ENCODE results near the gene STK16. TPM values are rescaled to one million over a fixed set of nuclear protein-coding genes. Genes with fewer than 3 reads are reported as not detected.
A peak's percentile ranks its signal among the peaks of the same experiment; 100 is the strongest.

The STK16 gene
- total and polyA plus RNA-seq, 2 experiments from 2014 or later = 15.8 to 28.5 TPM

DNA sequence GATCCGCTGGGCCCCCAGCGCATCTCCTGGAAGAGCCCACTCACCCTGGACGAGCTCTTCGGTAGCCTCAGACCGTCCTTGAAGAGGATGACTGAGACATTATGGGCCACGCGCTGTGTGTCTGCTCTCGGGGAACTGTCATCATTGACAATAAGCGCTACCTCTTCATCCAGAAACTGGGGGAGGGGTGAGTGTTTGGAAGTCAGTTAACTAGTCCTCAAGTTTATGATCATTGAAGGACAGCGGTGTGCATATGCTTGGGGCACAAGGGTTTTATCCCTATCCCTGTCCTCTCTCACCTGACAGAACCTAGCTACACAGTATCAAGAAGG lies 586 bp downstream of the STK16 start:
- Histone ChIP-seq H3K36me3 (no peaks in the 10 kb centered on the region), H3K4me3 (peak overlapping the region; percentile 75), H3K27ac (peak overlapping the region; percentile 82), H3K27me3 (no peaks in the 10 kb centered on the region), H3K9me3 (ENCODE audit: low read depth) (no peaks in the 10 kb centered on the region), H3K4me1 (ENCODE audit: low read depth) (peaks cover 9% of the 10 kb centered on the region)
- TF ChIP-seq, protein P1, sequence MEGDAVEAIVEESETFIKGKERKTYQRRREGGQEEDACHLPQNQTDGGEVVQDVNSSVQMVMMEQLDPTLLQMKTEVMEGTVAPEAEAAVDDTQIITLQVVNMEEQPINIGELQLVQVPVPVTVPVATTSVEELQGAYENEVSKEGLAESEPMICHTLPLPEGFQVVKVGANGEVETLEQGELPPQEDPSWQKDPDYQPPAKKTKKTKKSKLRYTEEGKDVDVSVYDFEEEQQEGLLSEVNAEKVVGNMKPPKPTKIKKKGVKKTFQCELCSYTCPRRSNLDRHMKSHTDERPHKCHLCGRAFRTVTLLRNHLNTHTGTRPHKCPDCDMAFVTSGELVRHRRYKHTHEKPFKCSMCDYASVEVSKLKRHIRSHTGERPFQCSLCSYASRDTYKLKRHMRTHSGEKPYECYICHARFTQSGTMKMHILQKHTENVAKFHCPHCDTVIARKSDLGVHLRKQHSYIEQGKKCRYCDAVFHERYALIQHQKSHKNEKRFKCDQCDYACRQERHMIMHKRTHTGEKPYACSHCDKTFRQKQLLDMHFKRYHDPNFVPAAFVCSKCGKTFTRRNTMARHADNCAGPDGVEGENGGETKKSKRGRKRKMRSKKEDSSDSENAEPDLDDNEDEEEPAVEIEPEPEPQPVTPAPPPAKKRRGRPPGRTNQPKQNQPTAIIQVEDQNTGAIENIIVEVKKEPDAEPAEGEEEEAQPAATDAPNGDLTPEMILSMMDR (IDR thresholded peaks at IDR 0.05; ENCODE audit: low read depth, low read length) = no peak
- DNase-seq (ENCODE audit: low read depth in 1 of 2, low spot score in 1 of 2) = no peak

DNA sequence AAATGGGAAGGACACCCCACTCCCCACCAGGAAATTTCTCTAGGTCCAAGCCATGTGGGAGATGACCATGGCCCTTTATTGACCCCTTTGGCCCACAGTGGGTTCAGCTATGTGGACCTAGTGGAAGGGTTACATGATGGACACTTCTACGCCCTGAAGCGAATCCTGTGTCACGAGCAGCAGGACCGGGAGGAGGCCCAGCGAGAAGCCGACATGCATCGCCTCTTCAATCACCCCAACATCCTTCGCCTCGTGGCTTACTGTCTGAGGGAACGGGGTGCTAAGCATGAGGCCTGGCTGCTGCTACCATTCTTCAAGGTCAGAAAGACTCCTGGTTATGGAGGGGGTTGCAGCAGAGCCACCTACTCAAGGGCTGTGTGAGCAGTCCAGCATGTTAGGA lies 1.3 kb downstream of the STK16 start:
- no peak overlapping the region for H3K27ac ChIP-seq
- DNase-seq (ENCODE audit: low read depth in 1 of 2, low spot score in 1 of 2) = no peak
- H3K4me1 ChIP-seq (ENCODE audit: low read depth) = peaks cover 9% of the 10 kb centered on the region
- no peak overlapping the region for H3K4me3 ChIP-seq
- peaks cover 4% of the 10 kb centered on the region for H3K27me3 ChIP-seq
- H3K36me3 ChIP-seq = no peaks in the 10 kb centered on the region
- TF ChIP-seq, protein P1 (IDR thresholded peaks at IDR 0.05; ENCODE audit: low read depth, low read length) = no peak
- H3K9me3 ChIP-seq (ENCODE audit: low read depth) = no peaks in the 10 kb centered on the region

DNA sequence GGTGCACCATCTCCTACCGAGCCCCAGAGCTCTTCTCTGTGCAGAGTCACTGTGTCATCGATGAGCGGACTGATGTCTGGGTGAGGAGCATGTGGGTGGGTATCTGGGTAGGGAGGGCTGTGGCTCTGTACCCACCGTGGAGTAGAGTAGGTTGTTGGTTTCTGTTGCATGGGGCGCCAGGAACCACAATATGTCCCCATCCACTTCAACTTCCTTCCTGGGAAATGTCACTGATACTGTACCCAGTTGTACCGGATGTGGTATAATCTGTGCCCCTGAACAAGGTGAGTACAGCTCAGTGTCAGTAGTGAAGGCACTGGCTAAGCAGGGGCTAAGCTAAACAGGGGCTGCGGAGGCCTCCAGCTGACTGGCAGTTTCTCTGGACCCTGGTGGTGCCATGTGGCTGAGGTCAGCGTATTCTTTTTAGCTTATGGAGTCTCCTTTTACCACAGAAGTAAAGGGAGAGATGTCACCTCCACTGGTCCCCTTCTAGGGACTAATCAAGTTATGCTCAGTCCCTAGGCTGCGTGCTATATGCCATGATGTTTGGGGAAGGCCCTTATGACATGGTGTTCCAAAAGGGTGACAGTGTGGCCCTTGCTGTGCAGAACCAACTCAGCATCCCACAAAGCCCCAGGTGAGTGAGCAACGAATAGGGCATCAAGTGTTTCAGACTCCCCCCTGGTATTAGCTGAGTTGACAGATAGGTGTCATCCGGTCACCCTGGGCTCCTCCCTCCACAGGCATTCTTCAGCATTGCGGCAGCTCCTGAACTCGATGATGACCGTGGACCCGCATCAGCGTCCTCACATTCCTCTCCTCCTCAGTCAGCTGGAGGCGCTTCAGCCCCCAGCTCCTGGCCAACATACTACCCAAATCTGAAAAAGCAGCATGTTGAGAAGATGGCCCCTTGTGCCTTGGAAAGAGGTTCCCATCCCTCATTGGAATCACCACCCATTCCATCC lies 2.7 kb downstream of the STK16 start:
- Histone ChIP-seq H3K4me3 (no peak overlapping the region), H3K27me3 (peaks cover 18% of the 10 kb centered on the region), H3K36me3 (no peaks in the 10 kb centered on the region), H3K27ac (no peak overlapping the region), H3K9me3 (ENCODE audit: low read depth) (no peaks in the 10 kb centered on the region), H3K4me1 (ENCODE audit: low read depth) (peaks cover 11% of the 10 kb centered on the region)
- DNase-seq (ENCODE audit: low read depth in 1 of 2, low spot score in 1 of 2) = no peak
- TF ChIP-seq, protein P1 (IDR thresholded peaks at IDR 0.05; ENCODE audit: low read depth, low read length) = no peak

DNA sequence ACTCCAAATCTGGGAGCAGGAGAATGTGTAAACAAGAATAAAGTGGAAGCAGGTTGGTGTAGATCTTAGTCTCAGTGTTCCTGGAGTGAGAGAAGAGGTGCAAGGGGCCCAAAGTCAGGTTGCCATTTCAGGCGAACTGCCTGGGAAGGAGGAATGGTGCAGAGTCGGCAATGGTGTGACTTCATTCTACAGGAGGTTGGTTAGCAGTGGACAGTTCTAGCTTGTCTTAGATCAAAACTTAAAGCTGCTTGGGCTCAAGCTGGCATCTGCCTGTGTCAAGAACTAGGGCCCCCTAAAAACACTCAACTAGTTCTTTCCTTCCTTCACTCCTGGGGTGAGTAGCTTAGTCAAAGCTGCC lies 3.5 kb downstream of the STK16 start:
- Histone ChIP-seq H3K9me3 (ENCODE audit: low read depth) (no peaks in the 10 kb centered on the region), H3K4me1 (ENCODE audit: low read depth) (peaks cover 16% of the 10 kb centered on the region), H3K4me3 (no peak overlapping the region), H3K27ac (no peak overlapping the region), H3K27me3 (peaks cover 27% of the 10 kb centered on the region), H3K36me3 (no peaks in the 10 kb centered on the region)
- DNase-seq (ENCODE audit: low read depth in 1 of 2, low spot score in 1 of 2) = no peak
- TF ChIP-seq, protein P1 (IDR thresholded peaks at IDR 0.05; ENCODE audit: low read depth, low read length) = no peak

DNA sequence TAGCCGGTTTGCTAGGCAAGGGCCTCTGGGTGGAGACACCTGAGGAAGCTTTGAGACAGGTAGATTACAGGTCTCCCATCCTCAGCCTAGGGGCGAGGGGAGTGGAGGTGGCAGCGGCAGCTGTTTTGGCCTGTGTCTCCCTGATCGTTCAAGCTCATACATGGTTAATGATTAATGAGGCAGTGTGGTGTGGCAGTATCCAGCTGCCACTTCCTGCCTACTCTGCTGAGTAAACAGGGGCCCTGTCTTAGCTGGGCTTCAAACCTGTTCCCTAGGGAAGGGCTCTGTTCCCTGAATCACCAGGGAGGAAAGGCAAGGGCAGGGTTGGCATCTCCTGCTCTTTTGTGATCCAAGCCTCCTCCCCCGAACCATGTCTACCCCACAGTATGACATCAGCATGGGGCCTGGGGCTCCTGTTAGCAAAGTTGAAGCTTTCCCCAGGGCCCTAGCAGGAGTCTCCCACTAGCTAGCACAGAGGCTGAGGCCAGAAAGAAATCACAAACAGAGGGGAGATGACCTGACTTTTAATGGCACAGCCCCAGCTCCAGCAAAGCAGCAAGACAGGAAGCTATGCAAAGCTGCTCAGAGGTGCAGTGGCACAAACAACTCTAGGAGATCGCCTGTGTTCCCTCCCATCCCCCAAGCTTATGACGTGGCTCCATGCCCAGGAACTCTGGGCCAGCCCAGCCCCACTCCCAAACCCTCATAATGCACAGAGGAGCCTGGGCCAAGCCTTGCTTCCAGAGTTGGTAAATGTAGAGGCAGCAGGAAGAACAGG lies 4.1 kb downstream of the STK16 start:
- no peaks in the 10 kb centered on the region for H3K36me3 ChIP-seq
- no peaks in the 10 kb centered on the region for H3K9me3 ChIP-seq (ENCODE audit: low read depth)
- TF ChIP-seq, protein P1 (IDR thresholded peaks at IDR 0.05; ENCODE audit: low read depth, low read length) = no peak
- peak in 1 of 2 donors; percentile 95 for DNase-seq (ENCODE audit: low read depth in 1 of 2, low spot score in 1 of 2)
- no peak overlapping the region for H3K27ac ChIP-seq
- peaks cover 17% of the 10 kb centered on the region for H3K4me1 ChIP-seq (ENCODE audit: low read depth)
- no peak overlapping the region for H3K4me3 ChIP-seq
- H3K27me3 ChIP-seq = peaks cover 32% of the 10 kb centered on the region
